Measurements from ENCODE around the gene TMEM80.
A peak's percentile ranks its signal among the peaks of the same experiment; 100 is the strongest.
"Not testable (repeated sequence)": the region's sequence is repeated elsewhere in the genome, so short reads cannot be mapped to it uniquely, and the experiment has no call there.

The TMEM80 gene

GRCh38 chr11:720642-721246 lies 25.1 kb downstream of the TMEM80 start:
- DNase-seq (ENCODE audit: low read depth in 1 of 2, low spot score in 1 of 2) = peak in 1 of 2 donors; percentile 35

- no peak for DNase-seq (ENCODE audit: low read depth in 1 of 2, low spot score in 1 of 2)
Measured at GRCh38 chr11:721247-721740, 25.7 kb downstream of the TMEM80 start.

- no peak for DNase-seq (ENCODE audit: low read depth in 1 of 2, low spot score in 1 of 2)
Measured at GRCh38 chr11:721741-722345, 26.2 kb downstream of the TMEM80 start.

GRCh38 chr11:722346-722811 lies 26.8 kb downstream of the TMEM80 start:
- DNase-seq (ENCODE audit: low read depth in 1 of 2, low spot score in 1 of 2) = no peak

- DNase-seq (ENCODE audit: low read depth in 1 of 2, low spot score in 1 of 2) = no peak
Measured at GRCh38 chr11:723120-723883, 27.7 kb downstream of the TMEM80 start.

- DNase-seq (ENCODE audit: low read depth in 1 of 2, low spot score in 1 of 2) = no peak
Measured at GRCh38 chr11:724049-724777, 28.6 kb downstream of the TMEM80 start.

GRCh38 chr11:724778-725386 lies 29.3 kb downstream of the TMEM80 start:
- DNase-seq (ENCODE audit: low read depth in 1 of 2, low spot score in 1 of 2) = no peak

- DNase-seq (ENCODE audit: low read depth in 1 of 2, low spot score in 1 of 2) = no peak
Measured at GRCh38 chr11:725624-726202, 30.1 kb downstream of the TMEM80 start.

- DNase-seq (ENCODE audit: low read depth in 1 of 2, low spot score in 1 of 2) = no peak
Measured at GRCh38 chr11:726278-727220, 30.9 kb downstream of the TMEM80 start.

- DNase-seq (ENCODE audit: low read depth in 1 of 2, low spot score in 1 of 2) = no peak
Measured at GRCh38 chr11:727281-727701, 31.7 kb downstream of the TMEM80 start.

GRCh38 chr11:727859-728748 lies 32.5 kb downstream of the TMEM80 start:
- peak; percentile 68 to 75 for DNase-seq (ENCODE audit: low read depth in 1 of 2, low spot score in 1 of 2)

- no peak for DNase-seq (ENCODE audit: low read depth in 1 of 2, low spot score in 1 of 2)
Measured at GRCh38 chr11:728901-729491, 33.4 kb downstream of the TMEM80 start.

- no peak for DNase-seq (ENCODE audit: low read depth in 1 of 2, low spot score in 1 of 2)
Measured at GRCh38 chr11:729492-730074, 34.0 kb downstream of the TMEM80 start.

GRCh38 chr11:733072-733471 lies 37.5 kb downstream of the TMEM80 start:
- no peak for DNase-seq (ENCODE audit: low read depth in 1 of 2, low spot score in 1 of 2)

- DNase-seq (ENCODE audit: low read depth in 1 of 2, low spot score in 1 of 2) = not testable (repeated sequence)
Measured at GRCh38 chr11:734541-734940, 38.9 kb downstream of the TMEM80 start.

- DNase-seq (ENCODE audit: low read depth in 1 of 2, low spot score in 1 of 2) = no peak
Measured at GRCh38 chr11:737366-737765, 41.8 kb downstream of the TMEM80 start.

- not testable (repeated sequence) for DNase-seq (ENCODE audit: low read depth in 1 of 2, low spot score in 1 of 2)
Measured at GRCh38 chr11:737899-738298, 42.3 kb downstream of the TMEM80 start.

- DNase-seq (ENCODE audit: low read depth in 1 of 2, low spot score in 1 of 2) = no peak
Measured at GRCh38 chr11:742156-742546, 46.5 kb downstream of the TMEM80 start.

Data from stimulated activated CD4-positive, alpha-beta T cell treated with anti-CD3 and anti-CD28 coated beads, Interleukin-15, amount 100 ng/mL, for 1 hour (primary cell).